Lung (tissue), 13 donors: ENCODE measurements around the gene DCP1A. TPM values are rescaled to one million over a fixed set of nuclear protein-coding genes. Genes with fewer than 3 reads are reported as not detected.
A peak's percentile ranks its signal among the peaks of the same experiment; 100 is the strongest.

Experiments used
- ATAC-seq: fragments of 200-7000 bp; cut with Tn5 transposase; one replicate; pipeline ENCODE4 v1.9.1; 2020; ENCODE audit warnings: moderate number of reproducible peaks; ENCODE audit not compliant: insufficient read depth, low FRiP score
- DNase-seq, 3 donors: peaks; one replicate each; pipeline ENCODE4 v3.0.0-alpha.2; 2013 to 2017
- H3K27ac ChIP-seq, 2 donors: one replicate each; pipeline ENCODE4 v1.5.1; 2013; ENCODE audit warnings: mild to moderate bottlenecking in 2 of 2, moderate library complexity in 2 of 2, control low read depth in 1 of 2, inconsistent platforms in 1 of 2, low read depth in 1 of 2, low read length in 1 of 2
- H3K27me3 ChIP-seq, 3 donors: one replicate each; pipeline ENCODE4 v1.5.1; 2013; ENCODE audit warnings: low read length in 2 of 3; ENCODE audit not compliant: control insufficient read depth in 3 of 3, insufficient read depth in 3 of 3
- H3K36me3 ChIP-seq, 4 donors: one replicate each; pipeline ENCODE4 v1.5.1; 2013; ENCODE audit warnings: low read length in 4 of 4, mild to moderate bottlenecking in 1 of 4, moderate library complexity in 1 of 4; ENCODE audit not compliant: control insufficient read depth in 4 of 4, insufficient read depth in 4 of 4
- H3K4me1 ChIP-seq, 5 donors: one replicate each; pipeline ENCODE4 v1.5.1; 2013; ENCODE audit warnings: low read length in 5 of 5, mild to moderate bottlenecking in 2 of 5, moderate library complexity in 1 of 5; ENCODE audit not compliant: control insufficient read depth in 5 of 5, insufficient read depth in 5 of 5
- H3K4me3 ChIP-seq: one replicate; pipeline ENCODE4 v1.5.1; 2013; ENCODE audit warnings: mild to moderate bottlenecking, control low read depth, moderate library complexity
- H3K9ac ChIP-seq, 2 donors: one replicate each; pipeline ENCODE4 v1.5.1; 2013; ENCODE audit warnings: low read length in 2 of 2, control low read depth in 1 of 2; ENCODE audit not compliant: insufficient read depth in 1 of 2
- H3K9me3 ChIP-seq, 4 donors: one replicate each; pipeline ENCODE4 v1.5.1; 2013; ENCODE audit warnings: low read length in 3 of 4, mild to moderate bottlenecking in 1 of 4, moderate library complexity in 1 of 4; ENCODE audit not compliant: control insufficient read depth in 4 of 4, insufficient read depth in 3 of 4
- CTCF ChIP-seq: IDR thresholded peaks from 2 replicates; pipeline ENCODE4 v1.5.1; 2012; ENCODE audit warnings: mild to moderate bottlenecking; ENCODE audit errors: control extremely low read depth, extremely low read depth
- WGBS, 2 donors: extraction: QIAGEN DNeasy Blood & Tissue Kit; methylation state at CpG; one replicate each; pipeline ENCODE4 v1.1.7; 2013; 5-methylcytosine and 5-hydroxymethylcytosine counted together
- polyA plus RNA-seq, 2 donors: library from polyadenylated mRNA; stranded (reverse); fragments of 200-250 nt; gene quantifications; one replicate each; pipeline ENCODE4 v1.2.1, GENCODE V29; 2013
- small RNA-seq: library from RNA; depleted of rRNA; stranded (forward); fragments of <200 nt; gene quantifications from one replicate; pipeline ENCODE3, GENCODE V24; 2014; ENCODE audit warnings: low replicate concordance
- total RNA-seq, 2 donors: library from RNA; depleted of rRNA in 1 of 2; stranded (reverse); fragments of >200 nt in 1 of 2; gene quantifications; one replicate each; pipeline ENCODE4 v1.2.1, GENCODE V29; 2014 to 2021
- donor health status: control.
- donor health status: control.
- donor health status: Bipolar disorder and iron deficiency.
- donor health status: healthy.
- donor health status: DM: yes; HTN: yes; CAD: no.

The DCP1A gene
- total and polyA plus RNA-seq, 4 donors: 5.9 to 29.3 (median 14.9) TPM

- H3K4me1 ChIP-seq: peaks cover 0 to 16% (median 10%) of the 10 kb centered on the region in 5 donors
- H3K9ac ChIP-seq: no peak overlapping the region
- no peak overlapping the region for H3K27ac ChIP-seq
- H3K4me3 ChIP-seq: no peak overlapping the region
- H3K9me3 ChIP-seq: no peaks in the 10 kb centered on the region
- no peak for ATAC-seq
- peaks cover 18 to 63% (median 42%) of the 10 kb centered on the region in 4 donors for H3K36me3 ChIP-seq
- WGBS, 2 donors: 89 to 93% methylated on average over 10 of the region's 10 CpGs
- no peaks in the 10 kb centered on the region for H3K27me3 ChIP-seq
- no peak for DNase-seq
- TF ChIP-seq CTCF: no peak
These were observed 112.5 kb downstream of the DCP1A start for GRCh38 chr3:53234841-53235232.

- TF ChIP-seq CTCF: no peak
- 78 to 81% methylated on average over 15 of the region's 15 CpGs for WGBS, 2 donors
- Histone ChIP-seq H3K9me3 (no peaks in the 10 kb centered on the region), H3K4me3 (no peak overlapping the region), H3K9ac (no peak overlapping the region), H3K36me3 (peaks cover 17 to 66% (median 42%) of the 10 kb centered on the region in 4 donors), H3K4me1 (peaks cover 0 to 16% (median 10%) of the 10 kb centered on the region in 5 donors), H3K27ac (no peak overlapping the region), H3K27me3 (no peaks in the 10 kb centered on the region)
- DNase-seq: peak in 1 of 3 donors; percentile 9
- no peak for ATAC-seq
These were observed 113.1 kb downstream of the DCP1A start for GRCh38 chr3:53234130-53234840.

Small RNA genes within 50 kb of the gene (small RNA-seq; reads per million reads assigned to genes)
- gene RF00019 (not detected), gene RF00212 (not detected), gene RF00568 (not detected)

Other genes starting within 250 kb of the DCP1A start
- gene RFT1, start 217.1 kb downstream of the DCP1A start, total RNA-seq: 10 to 100 TPM; 21.3 to 23.1 TPM
- 10 to 100 TPM; 10.8 to 22.0 TPM for gene RFT1, start 217.1 kb downstream of the DCP1A start, polyA plus RNA-seq
- 10 to 100 TPM; 34.9 to 85.2 TPM for gene PRKCD, start 186.3 kb downstream of the DCP1A start, total RNA-seq
- 10 to 100 TPM; 47.3 to 84.5 TPM for gene PRKCD, start 186.3 kb downstream of the DCP1A start, polyA plus RNA-seq
- 100 to 1,000 TPM; 351 to 498 TPM for gene TKT, start 91.5 kb downstream of the DCP1A start, total RNA-seq
- 100 to 1,000 TPM; 456 TPM for gene TKT, start 91.5 kb downstream of the DCP1A start, polyA plus RNA-seq
- 10 to 100 TPM; 36.9 to 96.8 TPM for gene CACNA1D, start 147.1 kb upstream of the DCP1A start, total RNA-seq
- gene CACNA1D, start 147.1 kb upstream of the DCP1A start, polyA plus RNA-seq: 1 to 10 TPM; 2.7 to 9.3 TPM